22Rv1 (cell line): ENCODE data around the gene MT1G.

Experiments
- ZFX ChIP-seq: fragments of 450-650 bp; IDR thresholded peaks from 2 replicates; pipeline ENCODE4 v1.6.1; 2017; ENCODE audit warnings: antibody characterized with exemption, borderline replicate concordance
- TF ChIP-seq, protein P1 (sequence below): fragments of 450-650 bp; IDR thresholded peaks from 2 replicates; pipeline ENCODE4 v1.5.1; 2017; ENCODE audit warnings: mild to moderate bottlenecking

DNA sequence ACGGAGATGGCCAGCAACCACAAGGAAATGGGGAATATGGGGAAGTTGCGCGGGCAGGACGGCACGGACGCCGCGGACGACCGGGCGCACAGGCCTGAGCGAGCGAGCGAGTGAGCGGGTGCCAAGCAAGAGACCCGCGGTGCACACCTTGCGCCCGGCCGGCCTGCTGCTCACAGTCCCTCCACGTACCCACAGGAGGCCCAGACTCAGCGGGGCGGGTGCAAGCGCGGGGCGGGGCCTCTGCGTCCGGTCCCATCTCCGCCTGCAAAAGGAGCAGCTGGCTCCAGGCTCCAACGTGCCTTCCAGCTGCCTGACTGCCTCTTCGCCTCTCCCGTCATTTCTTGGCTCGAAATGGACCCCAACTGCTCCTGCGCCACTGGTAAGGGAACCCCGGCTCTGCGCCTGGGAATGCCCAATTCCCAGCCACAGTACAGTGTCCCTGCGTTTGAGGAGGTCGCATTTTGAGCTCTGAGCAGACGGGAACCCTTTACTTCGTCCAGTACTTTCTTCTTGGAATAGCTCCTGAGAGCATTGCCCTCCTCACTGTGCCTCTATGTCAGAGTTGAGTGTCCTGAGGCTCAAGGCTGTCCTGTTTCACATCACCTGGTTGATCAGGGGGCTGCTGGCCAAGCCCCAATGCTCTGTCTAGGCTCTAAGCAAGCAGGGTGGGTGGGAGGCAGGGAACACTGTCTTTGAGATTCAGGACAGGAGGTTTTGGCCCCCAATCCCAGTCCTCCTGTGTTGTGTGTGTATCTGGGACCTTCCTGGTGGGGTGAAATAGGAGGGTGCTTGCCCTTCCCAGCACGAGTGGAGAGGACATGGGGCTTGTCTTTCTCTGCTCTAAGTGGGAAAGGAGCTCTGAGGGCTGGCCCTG is 50.4 kb downstream of the MT1G start:
- TF ChIP-seq, protein P1, sequence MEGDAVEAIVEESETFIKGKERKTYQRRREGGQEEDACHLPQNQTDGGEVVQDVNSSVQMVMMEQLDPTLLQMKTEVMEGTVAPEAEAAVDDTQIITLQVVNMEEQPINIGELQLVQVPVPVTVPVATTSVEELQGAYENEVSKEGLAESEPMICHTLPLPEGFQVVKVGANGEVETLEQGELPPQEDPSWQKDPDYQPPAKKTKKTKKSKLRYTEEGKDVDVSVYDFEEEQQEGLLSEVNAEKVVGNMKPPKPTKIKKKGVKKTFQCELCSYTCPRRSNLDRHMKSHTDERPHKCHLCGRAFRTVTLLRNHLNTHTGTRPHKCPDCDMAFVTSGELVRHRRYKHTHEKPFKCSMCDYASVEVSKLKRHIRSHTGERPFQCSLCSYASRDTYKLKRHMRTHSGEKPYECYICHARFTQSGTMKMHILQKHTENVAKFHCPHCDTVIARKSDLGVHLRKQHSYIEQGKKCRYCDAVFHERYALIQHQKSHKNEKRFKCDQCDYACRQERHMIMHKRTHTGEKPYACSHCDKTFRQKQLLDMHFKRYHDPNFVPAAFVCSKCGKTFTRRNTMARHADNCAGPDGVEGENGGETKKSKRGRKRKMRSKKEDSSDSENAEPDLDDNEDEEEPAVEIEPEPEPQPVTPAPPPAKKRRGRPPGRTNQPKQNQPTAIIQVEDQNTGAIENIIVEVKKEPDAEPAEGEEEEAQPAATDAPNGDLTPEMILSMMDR, result no peak
- no peak for TF ChIP-seq ZFX
